Measurements from ENCODE around the gene LBR. TPM values are rescaled to one million over a fixed set of nuclear protein-coding genes. Genes with fewer than 3 reads are reported as not detected.

LBR gene
- total RNA-seq, 4 donors from 2014 or later = 24.7 to 75.0 (median 46.5) TPM

DNA sequence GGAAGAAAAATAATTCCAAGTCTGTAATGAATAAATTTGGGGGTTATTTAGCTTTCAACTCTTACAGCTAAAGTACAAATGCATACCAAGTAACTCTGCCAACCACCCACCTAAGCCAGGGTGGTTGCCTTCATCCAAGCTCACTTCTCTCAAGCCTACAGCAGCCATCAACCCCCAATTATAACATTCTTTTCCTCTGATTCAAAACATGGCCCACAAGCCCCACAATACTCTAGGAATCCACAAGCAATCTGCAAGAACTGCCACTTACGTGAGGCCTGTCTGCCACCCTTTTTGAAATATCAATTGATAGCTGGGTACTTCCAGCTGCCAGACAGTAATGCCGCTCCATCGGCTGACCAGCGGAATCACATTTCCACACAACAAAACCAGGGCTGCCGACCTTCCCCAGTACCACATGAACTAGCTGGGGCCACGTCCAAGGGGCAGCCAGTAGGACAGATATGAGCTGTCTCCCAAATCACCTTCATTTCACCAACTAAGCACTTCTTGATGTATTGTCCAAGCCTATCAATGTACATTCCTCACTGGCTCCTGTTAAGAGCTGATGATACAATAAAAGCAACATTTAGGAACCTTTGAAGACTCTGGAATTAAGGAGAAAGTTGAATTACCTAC is 3.2 kb downstream of the LBR start:
- TF ChIP-seq, protein P1, sequence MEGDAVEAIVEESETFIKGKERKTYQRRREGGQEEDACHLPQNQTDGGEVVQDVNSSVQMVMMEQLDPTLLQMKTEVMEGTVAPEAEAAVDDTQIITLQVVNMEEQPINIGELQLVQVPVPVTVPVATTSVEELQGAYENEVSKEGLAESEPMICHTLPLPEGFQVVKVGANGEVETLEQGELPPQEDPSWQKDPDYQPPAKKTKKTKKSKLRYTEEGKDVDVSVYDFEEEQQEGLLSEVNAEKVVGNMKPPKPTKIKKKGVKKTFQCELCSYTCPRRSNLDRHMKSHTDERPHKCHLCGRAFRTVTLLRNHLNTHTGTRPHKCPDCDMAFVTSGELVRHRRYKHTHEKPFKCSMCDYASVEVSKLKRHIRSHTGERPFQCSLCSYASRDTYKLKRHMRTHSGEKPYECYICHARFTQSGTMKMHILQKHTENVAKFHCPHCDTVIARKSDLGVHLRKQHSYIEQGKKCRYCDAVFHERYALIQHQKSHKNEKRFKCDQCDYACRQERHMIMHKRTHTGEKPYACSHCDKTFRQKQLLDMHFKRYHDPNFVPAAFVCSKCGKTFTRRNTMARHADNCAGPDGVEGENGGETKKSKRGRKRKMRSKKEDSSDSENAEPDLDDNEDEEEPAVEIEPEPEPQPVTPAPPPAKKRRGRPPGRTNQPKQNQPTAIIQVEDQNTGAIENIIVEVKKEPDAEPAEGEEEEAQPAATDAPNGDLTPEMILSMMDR (IDR thresholded peaks at IDR 0.05) = no peak
- no peak for ATAC-seq (ENCODE audit: low FRiP score)

DNA sequence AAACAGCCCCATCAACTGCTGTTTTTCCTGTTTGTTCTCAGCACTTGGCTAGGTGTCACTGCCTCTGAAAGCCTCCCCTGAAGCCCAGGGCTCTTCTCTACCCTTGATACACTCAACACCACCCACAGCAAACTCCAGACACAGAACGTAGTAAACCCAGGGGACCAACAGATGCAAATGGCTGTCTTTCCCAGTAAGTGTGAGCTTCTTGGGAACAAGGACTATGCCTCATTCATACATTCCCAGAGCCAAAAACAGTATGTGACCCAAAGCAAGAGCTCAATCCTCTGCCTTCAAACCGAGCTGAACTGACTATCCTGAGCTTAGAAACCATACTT is 4.4 kb downstream of the LBR start:
- ATAC-seq (ENCODE audit: low FRiP score) (no peak), DNase-seq (ENCODE audit: low spot score) (no peak)
- TF ChIP-seq, protein P1 (IDR thresholded peaks at IDR 0.05) = no peak

More for the DNA sequence above, 3.2 kb downstream of the LBR start:
- no peak for DNase-seq (ENCODE audit: low spot score)

DNA sequence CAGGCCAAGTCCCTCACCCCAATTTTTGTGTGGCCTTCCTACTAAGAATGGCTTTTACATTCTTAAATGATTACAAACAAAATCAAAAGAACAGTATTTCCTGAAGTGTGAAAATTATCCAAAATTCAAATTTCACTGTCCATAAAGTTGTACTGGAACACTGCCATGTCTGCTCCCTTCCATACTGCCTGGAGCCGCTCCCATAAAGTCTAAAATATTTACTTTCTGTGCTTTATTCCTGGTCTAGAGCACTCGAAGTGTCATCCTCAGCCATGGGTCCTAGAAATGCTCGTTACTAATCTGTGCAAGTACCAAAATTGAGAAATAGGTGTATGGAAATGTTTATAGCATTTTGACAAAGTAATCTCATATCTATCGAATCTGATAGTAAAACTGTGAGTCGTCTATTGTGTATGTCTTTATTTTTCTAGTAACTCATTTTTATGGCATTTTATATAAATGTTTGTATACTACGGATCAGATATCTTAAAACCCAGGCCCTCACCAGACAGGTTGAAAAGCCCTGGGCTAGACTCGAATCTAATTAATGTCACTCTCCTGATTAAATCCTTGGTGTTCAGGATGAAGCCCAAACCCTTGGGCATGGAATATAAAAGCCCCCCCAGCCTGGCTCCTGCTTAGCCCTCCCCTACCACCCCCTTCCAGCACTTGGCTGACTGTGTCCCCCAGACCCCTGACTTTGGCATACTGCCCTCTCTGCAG is 4.9 kb downstream of the LBR start:
- DNase-seq (ENCODE audit: low spot score) = no peak
- no peak for ATAC-seq (ENCODE audit: low FRiP score)
- TF ChIP-seq, protein P1 (IDR thresholded peaks at IDR 0.05) = no peak

DNA sequence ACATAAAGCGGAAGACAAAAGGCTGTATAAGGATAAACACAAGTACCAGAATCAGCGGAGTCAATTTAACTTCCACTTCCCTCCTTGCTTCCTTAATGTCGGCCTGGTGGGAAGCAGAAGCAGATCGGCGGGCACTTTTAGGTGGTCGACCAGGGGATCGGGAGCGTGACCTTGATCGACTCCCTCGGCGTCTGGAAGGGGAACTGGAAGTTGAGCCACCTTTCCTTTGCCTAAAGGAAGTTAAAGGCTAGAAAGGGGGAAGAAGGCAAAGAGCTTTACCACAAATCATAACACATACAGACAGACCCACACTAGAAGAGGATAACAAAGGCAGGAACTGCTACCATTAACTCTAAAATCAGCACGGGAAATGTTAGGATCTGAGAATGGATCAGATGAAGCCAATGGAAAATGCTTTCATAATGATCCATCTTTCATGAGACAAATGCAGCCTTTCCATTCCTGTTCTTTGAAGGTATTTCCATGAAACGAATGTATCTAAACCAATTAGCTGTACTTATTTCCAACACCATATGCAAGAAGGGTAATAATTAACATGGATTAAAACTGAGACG is 5.7 kb downstream of the LBR start:
- no peak for DNase-seq (ENCODE audit: low spot score)
- no peak for ATAC-seq (ENCODE audit: low FRiP score)
- TF ChIP-seq, protein P1 (IDR thresholded peaks at IDR 0.05) = no peak

DNA sequence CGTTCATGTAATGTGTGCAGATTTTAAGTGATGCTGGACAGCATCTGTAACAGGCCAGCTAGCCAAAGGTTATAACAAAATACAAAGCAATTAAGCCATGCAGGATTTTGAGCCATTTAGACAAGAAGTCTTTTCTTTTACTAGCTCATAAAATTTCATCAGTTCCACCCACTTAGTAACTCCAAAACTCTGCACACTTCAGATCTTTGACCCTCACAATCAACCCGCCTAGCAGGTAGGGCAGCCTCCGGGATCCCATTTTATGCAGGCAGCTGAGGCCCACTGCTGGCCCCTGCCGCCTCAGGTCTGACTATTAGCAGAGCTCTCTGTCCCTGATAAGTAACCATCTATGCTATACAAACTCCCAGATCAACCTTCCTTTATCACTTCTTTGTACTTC is 9.2 kb downstream of the LBR start:
- DNase-seq (ENCODE audit: low spot score) (no peak), ATAC-seq (ENCODE audit: low FRiP score) (no peak)
- TF ChIP-seq, protein P1 (IDR thresholded peaks at IDR 0.05) = no peak

DNA sequence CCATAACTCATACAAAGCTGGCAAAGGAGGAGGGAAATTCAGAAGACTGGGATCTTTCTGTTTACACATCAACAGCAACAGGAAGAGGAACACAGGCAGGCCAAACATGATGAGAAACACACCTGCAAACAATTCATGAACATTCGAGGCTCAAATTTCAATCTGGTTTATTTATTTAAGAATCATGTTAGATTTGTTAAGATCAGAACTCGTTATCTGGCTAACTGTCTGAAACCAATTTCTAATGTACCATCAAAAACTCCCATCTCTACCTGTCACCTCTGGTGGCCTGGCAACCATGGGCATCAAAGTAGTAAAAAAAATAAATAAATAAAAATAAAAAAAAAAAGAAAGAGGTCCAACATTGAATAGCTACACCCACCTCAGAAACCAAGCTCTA is 9.8 kb downstream of the LBR start:
- TF ChIP-seq, protein P1 (IDR thresholded peaks at IDR 0.05) = no peak
- no peak for DNase-seq (ENCODE audit: low spot score)
- ATAC-seq (ENCODE audit: low FRiP score) = no peak

Data from omental fat pad (tissue), 4 donors.